Stimulated activated CD4-positive, alpha-beta T cell treated with anti-CD3 and anti-CD28 coated beads, Interleukin-4, amount 100 ng/mL, for 48 hours (primary cell): Measurements from ENCODE around the gene HOXB7.
A peak's percentile ranks its signal among the peaks of the same experiment; 100 is the strongest.

Source experiments
- DNase-seq, 2 donors: peaks; one replicate each; pipeline ENCODE4 v3.0.0-alpha.2; 2020; ENCODE audit warnings: low read depth in 2 of 2

Gene HOXB7

GRCh38 chr17:48636177-48637018 lies 25.6 kb upstream of the HOXB7 start:
- DNase-seq, result peak; percentile 78 to 80

- DNase-seq, result no peak
Observed at GRCh38 chr17:48634493-48635208, 23.8 kb upstream of the HOXB7 start.

- no peak for DNase-seq
Observed at GRCh38 chr17:48633266-48633677, 22.5 kb upstream of the HOXB7 start.

GRCh38 chr17:48632579-48633265 lies 21.9 kb upstream of the HOXB7 start:
- DNase-seq, result no peak

GRCh38 chr17:48631693-48632578 lies 21.1 kb upstream of the HOXB7 start:
- DNase-seq, result no peak

- DNase-seq, result no peak
Observed at GRCh38 chr17:48630925-48631692, 20.3 kb upstream of the HOXB7 start.

- DNase-seq, result no peak
Observed at GRCh38 chr17:48630009-48630924, 19.4 kb upstream of the HOXB7 start.

- DNase-seq, result no peak
Observed at GRCh38 chr17:48629411-48629759, 18.6 kb upstream of the HOXB7 start.

- DNase-seq, result no peak
Observed at GRCh38 chr17:48628649-48629410, 18.0 kb upstream of the HOXB7 start.

GRCh38 chr17:48627623-48628521 lies 17.1 kb upstream of the HOXB7 start:
- DNase-seq, result no peak

- no peak for DNase-seq
Observed at GRCh38 chr17:48627118-48627597, 16.3 kb upstream of the HOXB7 start.

- no peak for DNase-seq
Observed at GRCh38 chr17:48626245-48627117, 15.7 kb upstream of the HOXB7 start, which contains the start of gene HOXB9. Gene HOXB9 (minus strand): TSS chr17:48626358. CDS start chr17:48626269, 89 bp downstream.

GRCh38 chr17:48625495-48626244 lies 14.9 kb upstream of the HOXB7 start:
- DNase-seq, result no peak

GRCh38 chr17:48624544-48625494 lies 14.0 kb upstream of the HOXB7 start:
- no peak for DNase-seq

GRCh38 chr17:48624118-48624517 lies 13.3 kb upstream of the HOXB7 start:
- no peak for DNase-seq
